NCI-H748 (cell line): ENCODE measurements around the gene TPTE2.
"Not testable (repeated sequence)": the region's sequence is repeated elsewhere in the genome, so short reads cannot be mapped to it uniquely, and the experiment has no call there.

ENCODE experiments used
- DNase-seq: peaks from one replicate; lab custom pipeline; 2025; ENCODE audit not compliant: unreplicated experiment; lab: John Stamatoyannopoulos, UW

TPTE2 gene

DNA sequence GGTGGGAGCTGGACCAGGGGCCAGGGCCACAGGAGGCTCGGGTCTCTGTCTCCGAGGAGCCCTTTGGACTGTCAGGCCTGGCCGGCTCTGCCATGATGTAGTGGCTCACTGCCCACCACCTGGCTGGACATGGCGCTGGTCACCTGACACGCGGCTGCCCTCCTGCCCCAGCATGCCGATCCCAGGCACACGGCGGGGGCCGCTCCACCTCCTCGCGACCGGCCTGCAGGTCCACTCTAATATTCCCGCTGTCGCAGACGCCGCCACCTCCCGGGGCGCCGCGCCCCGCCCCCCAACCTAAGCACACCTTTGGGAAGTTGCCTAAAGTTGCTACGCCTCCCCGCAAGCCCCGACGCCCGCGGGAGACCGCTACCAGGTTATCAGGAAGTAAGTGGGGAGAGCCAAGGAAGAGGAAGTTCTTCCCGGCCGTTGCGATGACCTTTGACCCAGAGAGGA lies at the start of gene TPTE2:
Gene TPTE2, minus strand, starts transcription at position 406 of the 456 bp plus-strand sequence. CDS start 58,298 bp downstream, outside the sequence.
- DNase-seq: not testable (repeated sequence)

DNA sequence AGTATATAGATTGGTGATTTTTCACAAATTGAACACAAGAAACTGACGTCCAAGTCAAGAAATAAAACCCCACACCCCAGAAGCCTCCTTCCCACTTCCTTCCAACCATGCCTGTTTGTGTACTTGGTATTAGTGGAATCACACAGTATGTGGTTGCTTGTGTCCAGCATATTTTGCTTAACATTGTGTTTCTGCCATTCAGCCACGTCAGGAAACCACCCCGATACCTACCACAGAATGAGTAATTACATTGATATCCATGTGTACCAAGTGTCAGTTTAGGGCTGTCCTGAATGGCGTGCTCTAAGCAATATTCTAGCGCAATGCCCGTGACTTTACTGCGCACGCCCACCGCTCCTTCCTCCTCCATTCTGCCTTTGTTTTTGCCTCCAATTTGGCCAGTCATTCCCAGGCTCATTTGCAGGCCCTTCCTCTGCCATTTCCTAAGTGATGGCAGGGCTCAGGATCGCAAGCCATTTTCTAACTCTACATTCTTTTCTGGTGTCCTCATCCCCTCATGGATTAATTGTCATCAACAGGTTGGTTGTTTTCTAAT lies 46.3 kb upstream of the TPTE2 start:
- no peak for DNase-seq

DNA sequence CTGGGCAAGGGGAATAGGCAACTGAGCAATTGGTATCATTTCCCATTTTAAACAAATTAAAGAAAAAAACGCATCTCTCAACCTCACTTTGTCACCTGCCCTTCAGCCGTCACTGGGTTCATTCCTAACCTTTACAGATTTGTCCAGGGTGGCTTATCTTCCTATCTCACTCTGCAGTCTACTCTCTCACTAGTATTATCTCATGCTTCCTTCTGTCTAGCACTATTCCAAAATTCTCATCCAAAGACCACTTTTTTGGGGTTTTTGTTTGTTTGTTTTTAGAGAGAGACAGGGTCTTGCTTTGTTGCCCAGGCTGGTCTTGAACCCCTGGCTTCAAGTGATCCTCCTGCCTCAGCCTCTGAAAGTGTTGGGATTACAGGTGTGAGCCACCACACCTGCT lies 45.4 kb upstream of the TPTE2 start:
- DNase-seq: no peak

GRCh38 chr13:19606152-19606551 lies 44.8 kb upstream of the TPTE2 start:
- DNase-seq: no peak

DNA sequence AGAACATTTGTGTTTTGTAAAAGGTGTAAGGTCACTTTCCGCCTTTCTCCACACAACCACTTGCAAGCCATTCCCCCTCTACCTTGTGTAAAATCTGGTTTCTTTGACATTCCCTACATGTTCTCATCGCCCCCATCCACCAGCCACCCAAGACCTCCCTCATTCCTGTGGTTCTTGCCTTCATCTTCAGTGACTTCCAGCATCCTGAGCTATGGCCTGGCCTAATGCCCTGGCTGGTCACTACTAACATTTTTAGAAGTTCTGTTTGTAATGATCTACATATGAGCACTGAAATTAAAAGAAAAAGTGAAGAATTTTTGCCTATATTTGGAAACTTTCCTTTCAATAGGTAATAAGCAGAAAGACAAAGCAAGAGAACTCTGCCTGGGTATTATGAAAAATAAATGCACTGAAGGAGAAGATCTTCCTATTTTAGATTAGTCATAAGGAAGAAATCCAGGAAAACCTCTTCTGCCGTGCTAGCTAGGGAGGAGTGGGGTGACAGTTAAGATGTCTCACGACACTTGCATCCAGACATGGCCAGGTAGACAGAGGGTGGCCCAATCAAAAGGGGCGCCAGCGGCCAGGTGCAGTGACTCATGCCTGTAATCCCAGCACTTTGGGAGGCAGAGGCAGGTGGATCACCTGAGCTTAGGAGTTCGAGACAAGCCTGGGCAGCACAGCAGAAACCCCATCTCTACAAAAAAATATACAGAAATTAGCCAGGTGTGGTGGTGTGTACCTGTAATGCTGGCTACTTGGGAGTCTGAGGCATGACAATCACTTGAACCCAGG lies 44.0 kb upstream of the TPTE2 start:
- DNase-seq: no peak

DNA sequence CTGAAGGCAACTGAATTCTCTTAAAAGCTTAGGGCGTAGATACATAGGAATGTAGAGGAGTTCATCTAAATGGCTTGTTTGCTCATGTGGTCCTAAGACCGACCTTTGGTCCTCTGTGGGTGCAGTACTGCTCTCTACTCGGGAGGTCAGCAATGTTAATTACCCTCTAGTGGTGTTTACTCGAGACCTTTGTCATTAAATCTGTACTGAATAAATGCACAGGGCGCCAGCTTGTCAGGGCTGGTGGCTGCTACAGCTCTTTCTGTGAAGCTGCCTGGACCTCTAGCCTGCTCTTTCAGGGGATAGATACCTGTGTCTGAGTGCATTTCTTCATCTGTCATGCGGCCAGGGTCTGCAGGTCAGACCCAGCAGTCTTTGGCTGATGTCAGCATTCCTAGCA lies 43.0 kb upstream of the TPTE2 start:
- DNase-seq: no peak

DNA sequence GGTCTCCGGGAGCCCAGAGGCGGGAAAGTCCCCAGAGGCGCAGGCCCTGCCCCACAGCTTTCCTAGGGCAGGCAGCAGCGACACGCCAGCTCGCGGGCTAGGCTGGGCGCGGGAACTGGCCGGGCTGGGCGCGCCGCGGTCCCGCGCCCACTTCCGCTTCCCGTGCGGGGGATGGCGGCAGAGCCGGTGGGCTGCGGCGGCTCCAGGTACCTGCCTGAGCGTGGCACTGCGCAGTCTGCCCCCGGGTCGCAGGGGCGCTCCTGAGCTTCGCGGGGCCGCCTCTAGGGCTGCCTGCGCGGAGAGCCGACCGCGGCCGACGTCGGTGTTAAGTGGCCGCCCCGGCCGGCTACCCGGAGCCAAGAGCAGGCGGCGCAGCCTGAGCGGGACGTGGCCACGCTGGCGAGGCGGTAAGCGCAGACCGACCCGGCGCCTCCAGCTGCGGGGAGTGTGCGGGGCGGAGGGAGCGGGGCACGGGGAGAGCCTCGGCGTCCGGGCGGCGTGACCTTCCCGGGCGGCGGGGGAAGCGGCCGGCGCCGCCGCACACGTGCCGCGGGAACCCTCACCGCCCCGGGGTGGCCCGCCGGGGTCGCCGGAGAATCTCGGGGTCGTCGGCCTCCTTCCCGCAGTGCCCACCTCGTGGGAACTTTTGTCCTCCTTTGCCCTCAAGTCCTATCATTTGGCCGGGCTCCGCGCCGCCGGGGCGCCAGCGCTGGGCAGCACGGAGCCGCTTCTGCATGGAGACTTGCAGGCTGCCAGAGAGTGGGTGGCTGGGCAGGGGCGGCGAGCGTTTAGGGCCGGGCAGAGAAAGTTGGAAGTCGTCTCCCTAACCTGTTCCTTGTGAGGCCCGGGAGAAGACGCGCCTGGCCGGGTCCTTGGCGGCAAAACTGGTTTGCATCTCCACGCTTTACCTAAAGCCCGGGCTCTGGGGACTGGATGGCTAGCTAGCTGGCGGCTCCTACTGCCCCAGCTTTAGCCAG lies 40.7 kb upstream of the TPTE2 start:
- peak; percentile 90 for DNase-seq

DNA sequence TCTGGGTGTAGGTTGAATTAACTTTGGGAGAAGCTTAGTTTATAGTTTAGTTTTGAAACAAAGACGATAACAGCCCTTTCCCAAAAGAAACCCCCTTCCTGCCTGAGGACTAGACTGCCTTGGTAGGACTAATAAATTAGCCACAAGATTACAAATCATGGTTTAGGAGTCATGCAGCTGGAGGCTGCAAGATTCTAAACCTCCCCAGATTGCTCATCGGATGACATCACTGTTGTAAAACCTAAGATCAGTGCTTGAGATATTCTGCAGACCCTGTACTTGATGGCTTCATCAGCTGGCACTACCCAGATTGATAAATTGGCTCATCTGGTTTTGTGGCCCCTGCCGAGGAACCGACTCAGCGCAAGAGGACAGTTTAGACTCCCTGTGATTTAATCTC lies 36.2 kb upstream of the TPTE2 start:
- DNase-seq: no peak

DNA sequence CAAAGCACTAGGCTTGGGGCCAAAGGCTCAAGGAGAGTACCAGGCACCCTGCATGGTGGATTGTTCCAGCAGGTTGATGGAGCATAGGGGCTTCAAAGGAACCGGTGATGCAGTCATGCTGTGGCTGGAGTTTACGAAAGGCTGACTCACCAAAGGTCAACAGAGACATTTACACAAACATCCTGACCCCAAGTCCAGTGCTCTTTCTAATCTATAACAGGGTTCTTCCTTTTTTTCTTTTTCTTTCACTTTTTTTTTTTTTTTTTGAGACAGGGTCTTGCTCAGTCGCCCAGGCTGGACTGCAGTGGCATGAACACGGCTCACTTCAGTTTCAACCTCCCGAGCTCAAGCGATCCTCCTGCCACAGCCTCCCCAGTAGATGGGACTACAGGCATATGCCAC lies 35.6 kb upstream of the TPTE2 start:
- no peak for DNase-seq

DNA sequence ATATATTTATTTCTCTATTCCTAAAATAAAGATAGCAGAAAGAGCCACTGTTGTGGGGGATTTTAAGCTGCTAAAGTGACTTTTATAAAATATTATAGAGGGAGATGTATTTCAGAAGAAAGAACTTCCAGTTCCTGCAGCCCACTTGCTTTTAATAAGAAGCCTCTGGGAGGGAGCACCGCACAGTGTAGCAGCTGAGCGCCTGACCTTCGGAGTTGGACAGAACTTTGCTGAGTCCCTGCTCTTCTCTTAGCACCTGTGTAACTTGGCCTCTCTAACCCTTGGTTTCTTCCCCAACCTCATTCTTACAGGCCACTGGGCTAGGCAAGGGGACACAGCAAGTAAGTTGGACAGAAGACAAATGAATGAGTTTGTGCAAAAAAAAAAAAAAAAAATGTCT lies 34.8 kb upstream of the TPTE2 start:
- no peak for DNase-seq

DNA sequence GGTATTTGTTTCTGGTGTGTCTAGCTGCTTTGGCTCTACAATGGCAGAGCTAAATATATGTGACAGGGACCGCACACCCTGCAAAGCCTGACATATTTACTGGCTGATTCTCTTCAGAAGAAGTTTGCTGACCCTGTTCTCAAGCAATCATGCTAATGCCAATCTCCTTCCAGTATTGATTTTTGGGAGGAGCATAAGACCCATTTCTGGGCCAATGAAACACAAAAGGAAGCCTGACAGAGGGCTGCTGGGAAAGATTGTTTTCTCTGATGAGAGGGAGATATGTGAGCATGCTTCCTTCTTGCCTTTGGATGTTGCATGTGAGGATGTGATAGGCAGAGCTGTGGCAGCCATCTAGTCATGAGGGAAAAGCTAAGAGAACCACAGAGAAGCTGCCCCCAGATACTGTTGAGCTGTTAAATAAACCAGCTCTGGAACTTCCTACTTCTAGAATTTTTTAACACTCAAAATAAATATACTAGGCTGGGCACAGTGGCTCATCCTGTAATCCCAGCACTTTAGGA lies 31.4 kb upstream of the TPTE2 start:
- no peak for DNase-seq

DNA sequence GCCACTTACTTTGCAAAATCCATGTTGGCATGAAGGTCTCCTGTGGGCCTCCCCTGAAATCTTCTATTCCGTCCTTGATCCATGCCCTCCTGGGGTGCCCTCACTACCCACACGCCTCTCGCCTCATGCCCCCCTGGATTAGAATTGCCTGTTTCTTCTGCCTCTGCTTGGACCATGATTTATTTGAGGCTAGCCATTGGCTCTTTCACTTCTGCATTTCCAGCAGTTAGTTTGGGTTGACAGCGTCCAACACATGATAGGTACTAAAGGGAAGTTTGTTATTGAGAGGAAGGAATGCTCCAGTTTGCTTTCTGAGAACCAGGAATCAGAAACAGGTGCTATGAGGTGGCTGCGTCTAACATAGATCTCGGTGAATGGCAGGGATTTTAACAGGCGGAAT lies 30.5 kb upstream of the TPTE2 start:
- no peak for DNase-seq

- no peak for DNase-seq
Observed at GRCh38 chr13:19590423-19590822, 29.1 kb upstream of the TPTE2 start.

DNA sequence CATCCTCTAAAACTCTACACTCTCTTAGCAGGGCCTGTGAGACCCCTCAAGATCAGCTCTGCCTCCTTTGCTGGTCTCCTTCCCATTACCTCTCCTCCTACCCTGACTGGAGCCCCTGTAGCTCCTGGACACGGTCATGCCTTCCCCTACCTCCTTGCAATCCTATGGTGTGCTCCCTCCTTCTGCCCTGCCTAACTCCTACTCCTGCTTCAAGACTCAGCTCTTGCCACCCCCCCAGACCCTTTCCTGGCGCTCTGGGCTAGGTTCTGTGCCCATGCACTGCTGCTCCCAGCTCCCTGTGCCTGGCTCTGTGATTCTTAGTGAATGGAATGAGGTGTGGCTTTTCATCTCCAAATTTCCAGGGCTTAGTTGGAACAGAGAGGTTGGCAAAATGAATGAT lies 28.0 kb upstream of the TPTE2 start:
- no peak for DNase-seq

DNA sequence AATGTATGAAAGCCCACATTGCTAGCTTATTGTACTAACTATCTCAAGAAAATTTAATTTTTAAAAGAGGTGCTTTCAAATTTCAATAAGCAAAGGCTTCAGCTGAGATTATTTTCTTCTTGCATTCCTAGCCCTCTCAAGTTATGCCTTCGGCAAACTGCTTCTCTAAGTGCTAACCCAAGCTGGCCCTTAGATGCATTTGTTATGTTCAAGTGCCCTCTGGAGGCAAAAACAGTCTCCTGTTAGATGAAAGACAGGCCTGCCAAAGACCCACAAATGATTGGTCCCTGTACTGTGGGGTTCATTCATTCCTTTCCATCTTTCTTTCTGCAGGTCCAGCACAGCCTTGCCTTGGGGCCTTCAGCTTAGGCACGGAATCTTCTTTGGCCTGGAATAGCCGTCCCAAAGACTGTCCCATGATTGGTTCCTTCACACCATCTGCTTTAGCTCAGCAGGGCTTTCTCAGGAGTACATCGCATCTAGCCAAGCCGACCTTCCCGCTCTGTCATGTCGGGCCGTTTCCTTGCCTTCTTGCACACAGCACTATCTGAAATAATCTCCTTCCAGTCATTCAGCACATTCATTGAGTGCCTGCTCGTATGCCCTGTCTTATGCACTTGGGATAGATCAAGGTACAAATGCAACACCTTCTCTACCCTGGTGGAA lies 26.4 kb upstream of the TPTE2 start:
- DNase-seq: peak; percentile 74

- DNase-seq: peak; percentile 69
Observed at GRCh38 chr13:19586904-19587634, 25.7 kb upstream of the TPTE2 start.

DNA sequence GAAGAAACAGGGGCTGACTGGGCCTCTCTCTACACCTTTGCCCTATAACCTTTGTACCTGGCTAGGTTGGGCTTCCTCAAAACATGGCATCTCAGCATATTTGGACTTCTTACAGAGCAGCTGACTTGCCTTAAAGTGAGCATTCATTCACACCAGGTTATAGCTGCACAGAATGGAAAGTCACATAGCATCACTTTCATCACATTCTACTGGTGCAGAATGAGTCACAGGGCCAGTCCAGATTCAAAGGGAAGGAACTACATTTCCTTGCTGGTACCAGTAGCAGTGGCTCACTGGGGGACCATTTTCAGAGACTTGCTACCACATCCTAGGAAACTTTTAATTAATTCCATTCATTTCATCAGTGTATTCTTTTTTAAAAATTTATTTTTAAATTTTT lies 20.3 kb upstream of the TPTE2 start:
- no peak for DNase-seq

DNA sequence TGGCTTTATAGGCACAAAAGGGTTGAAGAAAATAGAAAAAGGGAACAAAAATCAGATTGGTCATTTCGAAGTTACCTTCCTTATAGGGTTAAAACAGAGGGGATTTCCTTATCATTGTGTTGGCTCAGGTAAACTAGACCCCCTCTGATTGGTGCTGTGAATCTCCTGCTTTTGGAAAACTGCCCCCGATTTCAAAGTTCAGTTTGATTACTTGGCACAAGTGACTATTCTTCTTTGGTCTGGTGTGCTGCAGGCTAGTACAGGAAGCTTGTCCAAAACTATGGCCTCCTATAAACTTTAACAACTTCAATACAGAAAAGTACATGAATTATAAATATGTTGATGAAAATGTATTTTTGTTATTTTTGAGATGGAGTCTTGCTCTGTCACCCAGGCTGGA lies 13.9 kb upstream of the TPTE2 start:
- DNase-seq: no peak

- no peak for DNase-seq
Observed at GRCh38 chr13:19573120-19573716, 11.9 kb upstream of the TPTE2 start.

DNA sequence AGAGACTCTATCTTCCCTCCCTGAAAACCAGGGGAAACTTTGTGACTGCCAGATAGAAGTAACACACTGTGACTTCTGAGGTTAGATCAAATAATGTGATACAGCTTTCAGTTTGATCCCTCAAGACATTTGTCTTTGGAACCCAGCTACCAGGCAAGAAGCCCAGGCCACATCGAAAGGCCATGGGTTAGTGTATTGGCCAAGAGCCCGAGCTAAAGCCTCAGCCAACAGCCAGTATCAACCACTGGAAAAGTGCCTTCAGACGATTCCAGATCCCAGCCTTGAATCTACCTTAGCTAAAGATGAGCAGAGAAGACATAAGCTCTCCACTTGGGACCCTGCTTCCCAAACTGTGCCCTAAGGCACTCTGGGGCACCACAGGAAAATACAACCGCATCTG lies 10.9 kb upstream of the TPTE2 start:
- no peak for DNase-seq
